K562 (cell line): ENCODE data around the gene TULP3. TPM values are rescaled to one million over a fixed set of nuclear protein-coding genes. Genes with fewer than 3 reads are reported as not detected.

Experiments used
- CHCHD3 ChIP-seq: fragments of 250-450 bp; sonication (Bioruptor Pico); IDR thresholded peaks from 2 replicates; pipeline ENCODE4 v2.1.2; 2022; ENCODE audit warnings: mild to moderate bottlenecking
- CTBP1 ChIP-seq: fragments of 450-650 bp; IDR thresholded peaks from 2 replicates; pipeline ENCODE4 v1.6.1; 2016; ENCODE audit warnings: borderline replicate concordance
- EP400 ChIP-seq: fragments of 450-650 bp; IDR thresholded peaks from 2 replicates; pipeline ENCODE4 v1.6.1; 2017; ENCODE audit warnings: antibody characterized with exemption, mild to moderate bottlenecking, moderate library complexity
- L3MBTL2 ChIP-seq: fragments of 450-650 bp; IDR thresholded peaks from 2 replicates; pipeline ENCODE4 v1.6.1; 2016; ENCODE audit warnings: mild to moderate bottlenecking, moderate library complexity
- NRF1 ChIP-seq, 2 experiments: fragments of 450-650 bp; IDR thresholded peaks in 1 of 2; conservative IDR thresholded peaks in 1 of 2; 2 replicates each; pipeline ENCODE4 v1.6.1; 2014; ENCODE audit warnings: mild to moderate bottlenecking in 2 of 2
- SMC3 ChIP-seq: conservative IDR thresholded peaks from 2 replicates; pipeline ENCODE4 v1.6.1; 2011; ENCODE audit warnings: low read depth, low read length, improper control_type of control experiment; ENCODE audit not compliant: insufficient read depth
- STAT5A ChIP-seq: IDR thresholded peaks from 2 replicates; pipeline ENCODE4 v1.6.1; 2012; ENCODE audit warnings: low read length, inconsistent platforms, borderline replicate concordance
- SUPT5H ChIP-seq: fragments of 450-650 bp; IDR thresholded peaks from 2 replicates; pipeline ENCODE4 v1.6.1; 2016
- polyA plus RNA-seq, 8 experiments: library from polyadenylated mRNA; depleted of rRNA in 4 of 8; stranded (reverse) in 5 of 8; unstranded in 3 of 8; fragments of >200 nt; fragmentation: Nextera tagmentation in 2 of 8; fragmentation: Illumina TruSeq in 1 of 8; extraction: Ambion mirVana in 2 of 8; extraction: Trizol in 1 of 8; gene quantifications; 2 replicates each; pipeline versions ENCODE4 v1.2.1 to v1.2.3, GENCODE V29; 2011 to 2014; ENCODE audit warnings: inconsistent platforms in 1 of 8, missing spikeins in 1 of 8
- total RNA-seq, 7 experiments: library from RNA; depleted of rRNA in 6 of 7; stranded (reverse); fragments of >200 nt in 6 of 7; fragmentation: Illumina TruSeq in 2 of 7; extraction: Trizol in 2 of 7; gene quantifications; 2 replicates each; pipeline versions ENCODE4 v1.2.1 to v1.2.3, GENCODE V29; 2011 to 2021; ENCODE audit warnings: low replicate concordance in 1 of 7
- TF ChIP-seq, protein P1 (sequence below): fragments of 200-800 bp; sonication (Bioruptor generic); IDR thresholded peaks from 2 replicates; pipeline ENCODE4 v1.6.1; 2017; ENCODE audit warnings: missing genetic modification characterization, missing compliant biosample characterization
- TF ChIP-seq, protein P2 (sequence below): fragments of 450-650 bp; IDR thresholded peaks from 2 replicates; pipeline ENCODE4 v1.6.1; 2018; ENCODE audit not compliant: partially characterized antibody
- TF ChIP-seq, protein P3 (sequence below), 2 experiments: fragments of 450-650 bp; conservative IDR thresholded peaks; 2 replicates each; pipeline ENCODE4 v1.6.1; 2017; ENCODE audit warnings: mild to moderate bottlenecking in 2 of 2, moderate library complexity in 2 of 2
- TF ChIP-seq, protein P4 (sequence below): sonication (generic); formaldehyde crosslinking; IDR thresholded peaks from 2 replicates; pipeline ENCODE4 v1.8.0; 2022; ENCODE audit warnings: mild to moderate bottlenecking, missing genetic modification reagents
- TF ChIP-seq, protein P5 (sequence below): sonication (generic); formaldehyde crosslinking; IDR thresholded peaks from 2 replicates; pipeline ENCODE4 v1.9.0; 2022; ENCODE audit warnings: mild to moderate bottlenecking, missing genetic modification reagents

The TULP3 gene
- total and polyA plus RNA-seq, 9 of the 15 experiments (the other 6 are each of a cell fraction or from before 2014, with no cell fraction given): 3.6 to 13.3 (median 7.3) TPM

DNA sequence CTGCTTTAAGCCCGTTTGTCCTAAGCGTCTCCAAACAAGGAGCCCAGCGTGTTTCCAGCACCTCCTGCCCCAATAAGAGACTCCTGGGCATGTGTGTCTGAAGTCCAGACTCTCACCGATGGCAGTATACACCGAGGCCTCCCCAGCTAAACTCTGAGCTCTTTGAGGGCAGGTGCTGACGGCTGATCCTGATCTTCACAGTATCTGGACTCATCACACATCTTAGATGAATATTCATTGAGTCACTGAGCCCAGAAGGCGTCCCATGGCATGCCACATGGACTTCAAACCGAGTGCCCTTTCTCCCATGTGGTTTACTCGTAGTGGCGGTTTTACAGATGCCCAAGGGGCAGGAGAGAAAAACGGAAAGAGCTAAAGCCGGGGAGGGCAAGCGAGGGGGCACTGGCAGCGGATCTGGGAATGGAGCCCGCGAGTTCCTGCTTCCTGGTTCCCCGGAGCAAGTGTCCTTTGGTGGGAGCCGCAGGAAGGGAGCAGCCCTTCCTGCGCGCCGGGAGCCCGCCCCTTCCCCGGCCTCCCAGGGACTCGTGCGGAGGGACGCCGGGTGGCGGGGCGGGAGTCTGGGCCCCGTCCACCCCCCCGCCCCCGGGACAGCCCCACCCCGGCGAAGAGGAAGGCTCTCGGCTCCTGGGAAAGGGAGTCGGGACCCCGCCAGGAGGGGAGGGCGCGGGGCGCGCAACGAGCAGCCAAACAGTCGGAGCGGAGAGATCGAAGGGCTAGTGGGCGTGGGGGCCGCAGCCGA, 67.9 kb downstream of the TULP3 start (continued):
- TF ChIP-seq, protein P1, sequence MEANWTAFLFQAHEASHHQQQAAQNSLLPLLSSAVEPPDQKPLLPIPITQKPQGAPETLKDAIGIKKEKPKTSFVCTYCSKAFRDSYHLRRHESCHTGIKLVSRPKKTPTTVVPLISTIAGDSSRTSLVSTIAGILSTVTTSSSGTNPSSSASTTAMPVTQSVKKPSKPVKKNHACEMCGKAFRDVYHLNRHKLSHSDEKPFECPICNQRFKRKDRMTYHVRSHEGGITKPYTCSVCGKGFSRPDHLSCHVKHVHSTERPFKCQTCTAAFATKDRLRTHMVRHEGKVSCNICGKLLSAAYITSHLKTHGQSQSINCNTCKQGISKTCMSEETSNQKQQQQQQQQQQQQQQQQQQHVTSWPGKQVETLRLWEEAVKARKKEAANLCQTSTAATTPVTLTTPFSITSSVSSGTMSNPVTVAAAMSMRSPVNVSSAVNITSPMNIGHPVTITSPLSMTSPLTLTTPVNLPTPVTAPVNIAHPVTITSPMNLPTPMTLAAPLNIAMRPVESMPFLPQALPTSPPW (CRISPR knock-in tag): peak; percentile 83
- TF ChIP-seq SMC3: no peak
- TF ChIP-seq SUPT5H: peak; percentile 39; the same call in 1 of the 2 replicates
- TF ChIP-seq, protein P2, sequence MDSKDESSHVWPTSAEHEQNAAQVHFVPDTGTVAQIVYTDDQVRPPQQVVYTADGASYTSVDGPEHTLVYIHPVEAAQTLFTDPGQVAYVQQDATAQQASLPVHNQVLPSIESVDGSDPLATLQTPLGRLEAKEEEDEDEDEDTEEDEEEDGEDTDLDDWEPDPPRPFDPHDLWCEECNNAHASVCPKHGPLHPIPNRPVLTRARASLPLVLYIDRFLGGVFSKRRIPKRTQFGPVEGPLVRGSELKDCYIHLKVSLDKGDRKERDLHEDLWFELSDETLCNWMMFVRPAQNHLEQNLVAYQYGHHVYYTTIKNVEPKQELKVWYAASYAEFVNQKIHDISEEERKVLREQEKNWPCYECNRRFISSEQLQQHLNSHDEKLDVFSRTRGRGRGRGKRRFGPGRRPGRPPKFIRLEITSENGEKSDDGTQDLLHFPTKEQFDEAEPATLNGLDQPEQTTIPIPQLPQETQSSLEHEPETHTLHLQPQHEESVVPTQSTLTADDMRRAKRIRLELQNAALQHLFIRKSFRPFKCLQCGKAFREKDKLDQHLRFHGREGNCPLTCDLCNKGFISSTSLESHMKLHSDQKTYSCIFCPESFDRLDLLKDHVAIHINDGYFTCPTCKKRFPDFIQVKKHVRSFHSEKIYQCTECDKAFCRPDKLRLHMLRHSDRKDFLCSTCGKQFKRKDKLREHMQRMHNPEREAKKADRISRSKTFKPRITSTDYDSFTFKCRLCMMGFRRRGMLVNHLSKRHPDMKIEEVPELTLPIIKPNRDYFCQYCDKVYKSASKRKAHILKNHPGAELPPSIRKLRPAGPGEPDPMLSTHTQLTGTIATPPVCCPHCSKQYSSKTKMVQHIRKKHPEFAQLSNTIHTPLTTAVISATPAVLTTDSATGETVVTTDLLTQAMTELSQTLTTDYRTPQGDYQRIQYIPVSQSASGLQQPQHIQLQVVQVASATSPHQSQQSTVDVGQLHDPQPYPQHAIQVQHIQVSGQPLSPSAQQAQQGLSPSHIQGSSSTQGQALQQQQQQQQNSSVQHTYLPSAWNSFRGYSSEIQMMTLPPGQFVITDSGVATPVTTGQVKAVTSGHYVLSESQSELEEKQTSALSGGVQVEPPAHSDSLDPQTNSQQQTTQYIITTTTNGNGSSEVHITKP: no peak
- peak; percentile 68 for TF ChIP-seq L3MBTL2
- TF ChIP-seq EP400: peak; percentile 63
- TF ChIP-seq CTBP1: 0 out of 2 replicates have a peak, but pooled peaks have one; percentile 23
- no peak for TF ChIP-seq STAT5A
- no peak for TF ChIP-seq CHCHD3
- peak; percentile 26 to 28; a peak in 2 of 4 replicates for TF ChIP-seq NRF1 (conservative IDR thresholded peaks at IDR 0.05 in 1 of 2, IDR thresholded peaks at IDR 0.05 in 1 of 2)
- TF ChIP-seq, protein P3, sequence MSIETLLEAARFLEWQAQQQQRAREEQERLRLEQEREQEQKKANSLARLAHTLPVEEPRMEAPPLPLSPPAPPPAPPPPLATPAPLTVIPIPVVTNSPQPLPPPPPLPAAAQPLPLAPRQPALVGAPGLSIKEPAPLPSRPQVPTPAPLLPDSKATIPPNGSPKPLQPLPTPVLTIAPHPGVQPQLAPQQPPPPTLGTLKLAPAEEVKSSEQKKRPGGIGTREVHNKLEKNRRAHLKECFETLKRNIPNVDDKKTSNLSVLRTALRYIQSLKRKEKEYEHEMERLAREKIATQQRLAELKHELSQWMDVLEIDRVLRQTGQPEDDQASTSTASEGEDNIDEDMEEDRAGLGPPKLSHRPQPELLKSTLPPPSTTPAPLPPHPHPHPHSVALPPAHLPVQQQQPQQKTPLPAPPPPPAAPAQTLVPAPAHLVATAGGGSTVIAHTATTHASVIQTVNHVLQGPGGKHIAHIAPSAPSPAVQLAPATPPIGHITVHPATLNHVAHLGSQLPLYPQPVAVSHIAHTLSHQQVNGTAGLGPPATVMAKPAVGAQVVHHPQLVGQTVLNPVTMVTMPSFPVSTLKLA (conservative IDR thresholded peaks at IDR 0.05): peak in 1 of 2 experiments; percentile 66; a peak in 3 of 4 replicates
- TF ChIP-seq, protein P4, sequence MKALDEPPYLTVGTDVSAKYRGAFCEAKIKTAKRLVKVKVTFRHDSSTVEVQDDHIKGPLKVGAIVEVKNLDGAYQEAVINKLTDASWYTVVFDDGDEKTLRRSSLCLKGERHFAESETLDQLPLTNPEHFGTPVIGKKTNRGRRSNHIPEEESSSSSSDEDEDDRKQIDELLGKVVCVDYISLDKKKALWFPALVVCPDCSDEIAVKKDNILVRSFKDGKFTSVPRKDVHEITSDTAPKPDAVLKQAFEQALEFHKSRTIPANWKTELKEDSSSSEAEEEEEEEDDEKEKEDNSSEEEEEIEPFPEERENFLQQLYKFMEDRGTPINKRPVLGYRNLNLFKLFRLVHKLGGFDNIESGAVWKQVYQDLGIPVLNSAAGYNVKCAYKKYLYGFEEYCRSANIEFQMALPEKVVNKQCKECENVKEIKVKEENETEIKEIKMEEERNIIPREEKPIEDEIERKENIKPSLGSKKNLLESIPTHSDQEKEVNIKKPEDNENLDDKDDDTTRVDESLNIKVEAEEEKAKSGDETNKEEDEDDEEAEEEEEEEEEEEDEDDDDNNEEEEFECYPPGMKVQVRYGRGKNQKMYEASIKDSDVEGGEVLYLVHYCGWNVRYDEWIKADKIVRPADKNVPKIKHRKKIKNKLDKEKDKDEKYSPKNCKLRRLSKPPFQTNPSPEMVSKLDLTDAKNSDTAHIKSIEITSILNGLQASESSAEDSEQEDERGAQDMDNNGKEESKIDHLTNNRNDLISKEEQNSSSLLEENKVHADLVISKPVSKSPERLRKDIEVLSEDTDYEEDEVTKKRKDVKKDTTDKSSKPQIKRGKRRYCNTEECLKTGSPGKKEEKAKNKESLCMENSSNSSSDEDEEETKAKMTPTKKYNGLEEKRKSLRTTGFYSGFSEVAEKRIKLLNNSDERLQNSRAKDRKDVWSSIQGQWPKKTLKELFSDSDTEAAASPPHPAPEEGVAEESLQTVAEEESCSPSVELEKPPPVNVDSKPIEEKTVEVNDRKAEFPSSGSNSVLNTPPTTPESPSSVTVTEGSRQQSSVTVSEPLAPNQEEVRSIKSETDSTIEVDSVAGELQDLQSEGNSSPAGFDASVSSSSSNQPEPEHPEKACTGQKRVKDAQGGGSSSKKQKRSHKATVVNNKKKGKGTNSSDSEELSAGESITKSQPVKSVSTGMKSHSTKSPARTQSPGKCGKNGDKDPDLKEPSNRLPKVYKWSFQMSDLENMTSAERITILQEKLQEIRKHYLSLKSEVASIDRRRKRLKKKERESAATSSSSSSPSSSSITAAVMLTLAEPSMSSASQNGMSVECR: peak; percentile 23; the same call in 1 of the 2 replicates
- TF ChIP-seq, protein P5, sequence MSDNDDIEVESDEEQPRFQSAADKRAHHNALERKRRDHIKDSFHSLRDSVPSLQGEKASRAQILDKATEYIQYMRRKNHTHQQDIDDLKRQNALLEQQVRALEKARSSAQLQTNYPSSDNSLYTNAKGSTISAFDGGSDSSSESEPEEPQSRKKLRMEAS: peak; percentile 56; the same call in 1 of the 2 replicates
